ENCODE measurements around the gene WDFY2.

DNA sequence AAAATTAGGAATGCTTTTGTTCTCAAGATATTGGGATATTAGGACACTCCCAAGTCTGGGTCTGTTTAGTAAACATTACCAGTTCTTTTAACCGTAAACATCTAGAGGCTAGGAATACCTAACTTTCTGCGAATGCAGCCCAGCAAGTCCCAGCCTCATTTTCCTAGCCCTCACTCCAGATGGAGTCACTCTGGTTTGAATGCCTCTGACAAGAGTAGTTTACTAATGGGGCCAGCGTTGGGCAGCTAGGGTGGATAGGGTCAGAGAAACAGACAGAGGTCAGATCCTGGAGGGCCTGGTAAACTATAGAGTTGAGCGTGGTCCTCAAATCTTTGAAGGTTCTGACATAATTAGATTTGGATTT is 53.6 kb downstream of the WDFY2 start:
- no peak for TF ChIP-seq EZH2 (IDR thresholded peaks at IDR 0.05; ENCODE audit: insufficient read depth, low read length)
- TF ChIP-seq, protein P1, sequence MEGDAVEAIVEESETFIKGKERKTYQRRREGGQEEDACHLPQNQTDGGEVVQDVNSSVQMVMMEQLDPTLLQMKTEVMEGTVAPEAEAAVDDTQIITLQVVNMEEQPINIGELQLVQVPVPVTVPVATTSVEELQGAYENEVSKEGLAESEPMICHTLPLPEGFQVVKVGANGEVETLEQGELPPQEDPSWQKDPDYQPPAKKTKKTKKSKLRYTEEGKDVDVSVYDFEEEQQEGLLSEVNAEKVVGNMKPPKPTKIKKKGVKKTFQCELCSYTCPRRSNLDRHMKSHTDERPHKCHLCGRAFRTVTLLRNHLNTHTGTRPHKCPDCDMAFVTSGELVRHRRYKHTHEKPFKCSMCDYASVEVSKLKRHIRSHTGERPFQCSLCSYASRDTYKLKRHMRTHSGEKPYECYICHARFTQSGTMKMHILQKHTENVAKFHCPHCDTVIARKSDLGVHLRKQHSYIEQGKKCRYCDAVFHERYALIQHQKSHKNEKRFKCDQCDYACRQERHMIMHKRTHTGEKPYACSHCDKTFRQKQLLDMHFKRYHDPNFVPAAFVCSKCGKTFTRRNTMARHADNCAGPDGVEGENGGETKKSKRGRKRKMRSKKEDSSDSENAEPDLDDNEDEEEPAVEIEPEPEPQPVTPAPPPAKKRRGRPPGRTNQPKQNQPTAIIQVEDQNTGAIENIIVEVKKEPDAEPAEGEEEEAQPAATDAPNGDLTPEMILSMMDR (IDR thresholded peaks at IDR 0.05; ENCODE audit: insufficient read depth, low read depth, low read length) = no peak
